IPS-NIHi11 (cell line): ENCODE measurements around the gene LRRC46.

Experiments used
- DNase-seq: peaks from one replicate; pipeline ENCODE4 v3.0.0; 2012; ENCODE audit warnings: mixed read lengths, low spot score

Gene LRRC46

GRCh38 chr17:47852113-47852949, 20.9 kb downstream of the LRRC46 start:
- DNase-seq: peak; percentile 46

GRCh38 chr17:47853616-47854015, 22.1 kb downstream of the LRRC46 start:
- DNase-seq: no peak

GRCh38 chr17:47855737-47856136, 24.3 kb downstream of the LRRC46 start:
- DNase-seq: no peak

GRCh38 chr17:47856830-47857229, 25.4 kb downstream of the LRRC46 start:
- DNase-seq: no peak

- DNase-seq: peak; percentile 35
Observed at GRCh38 chr17:47857551-47858455, 26.3 kb downstream of the LRRC46 start.

- no peak for DNase-seq
Observed at GRCh38 chr17:47860386-47860785, 28.9 kb downstream of the LRRC46 start.

- DNase-seq: no peak
Observed at GRCh38 chr17:47862621-47863440, 31.4 kb downstream of the LRRC46 start.

- DNase-seq: no peak
Observed at GRCh38 chr17:47864791-47865216, 33.3 kb downstream of the LRRC46 start.

GRCh38 chr17:47866941-47867340, 35.5 kb downstream of the LRRC46 start:
- no peak for DNase-seq

- DNase-seq: no peak
Observed at GRCh38 chr17:47867813-47868533, 36.5 kb downstream of the LRRC46 start.

- no peak for DNase-seq
Observed at GRCh38 chr17:47869114-47869513, 37.6 kb downstream of the LRRC46 start.

- DNase-seq: no peak
Observed at GRCh38 chr17:47870056-47870455, 38.6 kb downstream of the LRRC46 start.

- no peak for DNase-seq
Observed at GRCh38 chr17:47871048-47871447, 39.6 kb downstream of the LRRC46 start.

- peak; percentile 53 for DNase-seq
Observed at GRCh38 chr17:47872019-47872650, 40.7 kb downstream of the LRRC46 start.

- peak; percentile 35 for DNase-seq
Observed at GRCh38 chr17:47872651-47873161, 41.2 kb downstream of the LRRC46 start.

GRCh38 chr17:47873200-47874090, 42.0 kb downstream of the LRRC46 start:
- no peak for DNase-seq

GRCh38 chr17:47875011-47875985, 43.8 kb downstream of the LRRC46 start:
- DNase-seq: no peak

- no peak for DNase-seq
Observed at GRCh38 chr17:47877368-47878034, 46.0 kb downstream of the LRRC46 start.
